ENCODE data around the gene CFAP210.

CFAP210 gene

GRCh38 chr2:169673106-169673505 lies 21.1 kb downstream of the CFAP210 start:
- DNase-seq (ENCODE audit: low spot score), result no peak

- no peak for DNase-seq (ENCODE audit: low spot score)
These were observed 21.8 kb downstream of the CFAP210 start for GRCh38 chr2:169672406-169672805.

- DNase-seq (ENCODE audit: low spot score), result no peak
These were observed 23.3 kb downstream of the CFAP210 start for GRCh38 chr2:169670937-169671336.

GRCh38 chr2:169670215-169670651 lies 24.0 kb downstream of the CFAP210 start:
- no peak for DNase-seq (ENCODE audit: low spot score)

GRCh38 chr2:169667583-169667982 lies 26.6 kb downstream of the CFAP210 start:
- no peak for DNase-seq (ENCODE audit: low spot score)

- DNase-seq (ENCODE audit: low spot score), result no peak
These were observed 29.0 kb downstream of the CFAP210 start for GRCh38 chr2:169664978-169665930.

GRCh38 chr2:169664600-169664977 lies 29.6 kb downstream of the CFAP210 start:
- no peak for DNase-seq (ENCODE audit: low spot score)

- no peak for DNase-seq (ENCODE audit: low spot score)
These were observed 31.0 kb downstream of the CFAP210 start for GRCh38 chr2:169663247-169663646.

GRCh38 chr2:169662744-169663143 lies 31.5 kb downstream of the CFAP210 start:
- DNase-seq (ENCODE audit: low spot score), result no peak

- DNase-seq (ENCODE audit: low spot score), result no peak
These were observed 32.9 kb downstream of the CFAP210 start for GRCh38 chr2:169661265-169661664.

GRCh38 chr2:169659320-169659719 lies 34.9 kb downstream of the CFAP210 start:
- no peak for DNase-seq (ENCODE audit: low spot score)

- DNase-seq (ENCODE audit: low spot score), result no peak
These were observed 35.3 kb downstream of the CFAP210 start for GRCh38 chr2:169658877-169659276.

GRCh38 chr2:169656164-169656563 lies 38.0 kb downstream of the CFAP210 start:
- no peak for DNase-seq (ENCODE audit: low spot score)

GRCh38 chr2:169653636-169654035 lies 40.6 kb downstream of the CFAP210 start:
- no peak for DNase-seq (ENCODE audit: low spot score)

- no peak for DNase-seq (ENCODE audit: low spot score)
These were observed 44.9 kb downstream of the CFAP210 start for GRCh38 chr2:169649278-169649677.

- DNase-seq (ENCODE audit: low spot score), result no peak
These were observed 46.7 kb downstream of the CFAP210 start for GRCh38 chr2:169647496-169647895.

- DNase-seq (ENCODE audit: low spot score), result no peak
These were observed 50.0 kb downstream of the CFAP210 start for GRCh38 chr2:169644173-169644572.

- no peak for DNase-seq (ENCODE audit: low spot score)
These were observed 52.7 kb downstream of the CFAP210 start for GRCh38 chr2:169641464-169641863.

GRCh38 chr2:169640104-169640503 lies 54.1 kb downstream of the CFAP210 start:
- no peak for DNase-seq (ENCODE audit: low spot score)

GRCh38 chr2:169637620-169638019 lies 56.6 kb downstream of the CFAP210 start:
- peak; percentile 14 for DNase-seq (ENCODE audit: low spot score)

GRCh38 chr2:169636440-169637097 lies 57.6 kb downstream of the CFAP210 start:
- DNase-seq (ENCODE audit: low spot score), result no peak

GRCh38 chr2:169625781-169626180 lies 68.4 kb downstream of the CFAP210 start:
- DNase-seq (ENCODE audit: low spot score), result no peak

GRCh38 chr2:169623235-169623634 lies 71.0 kb downstream of the CFAP210 start:
- DNase-seq (ENCODE audit: low spot score), result no peak

Data from AG08396 (cell line).